GM19397 (cell line): Measurements from ENCODE around the gene HOXB9.

Source experiments
- ATAC-seq: cut with Tn5 transposase; IDR thresholded peaks from one replicate; pipeline ENCODE4 v1.9.1; 2021; ENCODE audit warnings: mild to moderate bottlenecking, moderate library complexity; ENCODE audit not compliant: unreplicated experiment

HOXB9 gene

GRCh38 chr17:48588528-48588927 is 37.6 kb downstream of the HOXB9 start:
- no peak for ATAC-seq

- no peak for ATAC-seq
Measured at GRCh38 chr17:48588074-48588415, 38.1 kb downstream of the HOXB9 start.

GRCh38 chr17:48587276-48588073 is 38.7 kb downstream of the HOXB9 start:
- no peak for ATAC-seq

DNA sequence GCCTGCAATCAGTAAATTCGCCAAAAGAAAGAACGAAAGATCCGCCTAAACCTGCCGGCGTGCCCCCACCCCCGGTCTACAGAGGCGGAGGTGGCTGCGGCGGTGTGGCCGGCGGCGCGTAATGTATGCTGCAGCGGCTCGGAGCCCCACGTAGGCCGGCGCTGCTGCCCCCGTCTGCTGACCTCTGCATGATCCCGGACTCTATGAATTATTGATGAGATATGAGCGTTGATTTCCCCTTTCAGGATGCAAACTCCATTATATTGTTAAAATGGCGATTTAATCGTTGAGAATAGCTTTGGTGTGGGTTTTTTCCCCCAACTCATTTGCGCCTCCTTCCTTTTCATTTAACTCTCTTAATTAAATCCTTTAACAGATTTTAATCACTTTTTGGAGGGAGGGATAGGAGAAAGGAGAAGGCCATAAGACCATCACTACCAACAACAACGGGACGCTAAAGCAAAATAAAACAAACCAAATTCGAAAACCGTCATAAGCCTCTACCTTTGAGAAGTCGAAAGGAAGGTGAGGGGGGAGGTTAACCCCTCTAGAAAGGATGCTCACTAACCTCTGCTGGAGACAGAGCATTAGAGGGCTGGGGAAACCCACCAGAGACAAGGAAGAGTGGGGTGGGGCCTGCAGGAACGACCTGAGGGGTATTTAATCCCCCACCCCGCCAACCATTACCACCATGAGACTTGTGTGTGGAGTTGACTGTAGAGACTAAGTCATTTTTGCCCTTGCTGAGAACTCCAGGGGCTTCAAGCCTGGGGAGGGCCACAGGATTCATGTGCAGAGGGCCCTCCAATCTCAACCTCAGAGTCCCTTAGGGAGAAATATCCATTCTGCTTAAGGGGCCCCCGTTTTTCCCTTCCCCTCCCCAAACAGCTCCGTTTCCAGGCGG is 39.6 kb downstream of the HOXB9 start:
- no peak for ATAC-seq

GRCh38 chr17:48584223-48584741 is 41.9 kb downstream of the HOXB9 start:
- no peak for ATAC-seq

DNA sequence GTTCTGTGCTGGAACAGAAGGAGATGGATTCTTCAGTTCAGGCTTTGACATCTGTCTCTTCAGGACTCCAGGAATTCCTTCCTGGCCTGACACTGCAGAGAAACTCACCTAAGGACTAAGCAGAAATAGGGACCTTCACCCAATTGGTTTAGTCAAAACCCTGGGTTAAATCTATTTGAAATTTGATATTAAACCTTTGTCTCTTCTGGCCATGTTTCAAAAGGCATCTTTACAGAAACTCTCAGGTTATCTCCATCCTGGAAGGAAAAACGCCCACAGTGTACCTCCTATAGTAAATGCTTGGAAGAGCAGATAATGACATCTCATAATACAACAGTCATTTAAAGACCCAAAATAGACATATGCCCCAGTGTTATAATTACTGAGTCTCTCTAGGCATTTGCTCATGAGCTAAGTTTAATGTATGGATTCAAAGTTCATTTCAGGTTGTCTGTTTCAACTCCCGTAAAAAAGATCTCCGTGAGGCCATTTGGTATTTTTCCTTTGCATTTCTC is 42.4 kb downstream of the HOXB9 start:
- ATAC-seq: no peak

- no peak for ATAC-seq
Measured at GRCh38 chr17:48582750-48583069, 43.4 kb downstream of the HOXB9 start.

DNA sequence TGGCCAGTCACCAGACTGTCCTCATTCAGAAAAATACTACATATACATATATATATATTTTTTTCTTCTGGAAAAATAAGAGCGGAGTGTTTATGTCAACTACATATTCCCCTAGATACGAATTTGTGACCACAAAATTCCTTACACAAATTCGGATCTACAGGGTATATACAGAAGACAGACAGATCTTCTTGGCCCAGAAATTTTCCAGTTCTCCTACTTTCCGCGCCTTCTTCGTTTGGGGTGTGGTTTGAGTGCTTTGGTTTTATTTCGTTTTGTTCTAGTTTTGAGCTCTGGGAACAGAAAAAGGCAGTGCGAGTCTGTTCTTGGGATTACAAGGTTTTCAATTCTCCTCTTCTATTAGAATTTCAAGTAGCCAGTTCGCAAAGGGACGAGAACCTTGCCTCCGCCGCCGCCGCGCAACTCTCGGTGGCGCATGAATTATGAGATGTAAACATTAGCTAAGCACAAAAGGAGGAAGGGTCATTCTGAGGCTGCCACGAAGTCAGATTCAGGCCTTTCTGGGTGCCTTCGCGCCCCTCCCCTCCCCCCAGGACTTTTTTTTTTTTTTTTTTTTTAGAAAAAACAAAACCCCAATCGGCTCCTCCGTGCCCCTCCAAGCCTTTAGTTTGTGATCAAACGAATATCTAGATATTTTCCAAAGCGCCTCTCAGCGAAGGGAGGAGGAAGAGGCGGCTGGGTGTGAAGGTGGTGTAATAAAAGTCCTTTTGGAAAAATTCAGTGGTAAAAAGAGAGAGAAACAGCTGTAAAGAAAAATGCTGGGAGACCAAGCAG is 46.2 kb downstream of the HOXB9 start:
- ATAC-seq: no peak

DNA sequence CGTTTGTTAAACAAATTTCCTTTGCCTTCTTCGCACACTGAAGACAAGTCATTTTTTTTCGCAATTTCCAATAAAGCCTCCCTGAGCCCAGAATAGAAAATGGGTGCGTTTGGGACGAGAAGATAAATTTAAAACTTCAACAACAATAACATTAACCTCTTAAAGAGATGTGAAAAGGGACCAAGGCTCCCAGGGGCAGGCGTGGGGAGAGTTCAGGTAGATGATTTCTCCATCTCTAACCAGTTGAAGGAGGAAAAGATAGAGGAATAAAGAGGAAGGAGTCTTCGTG is 46.7 kb downstream of the HOXB9 start:
- ATAC-seq: no peak

DNA sequence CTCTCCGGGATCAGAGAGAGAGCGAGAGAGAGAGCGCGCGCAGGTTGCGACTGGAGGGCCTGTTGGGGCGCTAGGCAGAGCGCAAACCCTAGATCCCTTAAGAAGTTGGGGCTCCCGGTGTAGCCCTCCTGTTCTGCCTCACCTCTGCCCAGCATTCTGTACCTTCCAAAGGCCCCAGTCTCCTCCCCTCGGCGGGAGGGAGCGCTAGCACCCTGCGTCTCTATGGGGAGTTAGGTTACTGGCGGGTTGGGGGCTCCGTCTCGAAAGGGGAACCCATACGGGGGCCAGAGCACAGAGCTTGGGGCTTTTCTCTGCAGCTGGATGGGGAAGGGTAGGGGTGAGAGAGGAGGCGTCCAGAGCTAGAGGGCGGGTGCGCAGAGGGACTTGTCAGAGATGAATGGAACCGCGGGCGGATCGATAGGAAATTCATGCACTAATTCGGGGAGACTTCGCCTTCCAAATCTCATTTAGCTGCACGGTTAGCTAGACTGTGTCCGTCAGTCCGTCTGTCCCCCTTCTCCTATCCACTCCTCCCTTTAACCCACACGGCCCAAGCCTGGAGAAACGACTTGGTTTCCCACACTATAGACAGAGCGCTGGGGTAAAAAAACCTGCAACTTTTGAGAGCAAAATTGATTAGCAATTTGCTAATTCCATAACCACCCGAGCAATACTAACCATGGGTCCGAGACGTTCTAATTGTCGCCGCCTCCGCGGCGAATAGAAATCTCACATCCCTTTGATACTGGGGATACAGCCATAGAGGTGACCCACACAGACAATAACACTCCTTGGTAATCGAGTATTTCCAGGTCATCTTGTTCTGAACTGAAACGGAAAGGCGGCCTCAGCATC is 47.3 kb downstream of the HOXB9 start:
- ATAC-seq: peak; percentile 25

- ATAC-seq: peak; percentile 50
Measured at GRCh38 chr17:48577946-48578615, 48.1 kb downstream of the HOXB9 start, which contains the start of gene HOXB4. TSS of gene HOXB4 (minus strand) at chr17:48578350. CDS start at chr17:48578319, 31 bp downstream.

GRCh38 chr17:48577330-48577945 is 48.7 kb downstream of the HOXB9 start:
- ATAC-seq: peak; percentile 7

DNA sequence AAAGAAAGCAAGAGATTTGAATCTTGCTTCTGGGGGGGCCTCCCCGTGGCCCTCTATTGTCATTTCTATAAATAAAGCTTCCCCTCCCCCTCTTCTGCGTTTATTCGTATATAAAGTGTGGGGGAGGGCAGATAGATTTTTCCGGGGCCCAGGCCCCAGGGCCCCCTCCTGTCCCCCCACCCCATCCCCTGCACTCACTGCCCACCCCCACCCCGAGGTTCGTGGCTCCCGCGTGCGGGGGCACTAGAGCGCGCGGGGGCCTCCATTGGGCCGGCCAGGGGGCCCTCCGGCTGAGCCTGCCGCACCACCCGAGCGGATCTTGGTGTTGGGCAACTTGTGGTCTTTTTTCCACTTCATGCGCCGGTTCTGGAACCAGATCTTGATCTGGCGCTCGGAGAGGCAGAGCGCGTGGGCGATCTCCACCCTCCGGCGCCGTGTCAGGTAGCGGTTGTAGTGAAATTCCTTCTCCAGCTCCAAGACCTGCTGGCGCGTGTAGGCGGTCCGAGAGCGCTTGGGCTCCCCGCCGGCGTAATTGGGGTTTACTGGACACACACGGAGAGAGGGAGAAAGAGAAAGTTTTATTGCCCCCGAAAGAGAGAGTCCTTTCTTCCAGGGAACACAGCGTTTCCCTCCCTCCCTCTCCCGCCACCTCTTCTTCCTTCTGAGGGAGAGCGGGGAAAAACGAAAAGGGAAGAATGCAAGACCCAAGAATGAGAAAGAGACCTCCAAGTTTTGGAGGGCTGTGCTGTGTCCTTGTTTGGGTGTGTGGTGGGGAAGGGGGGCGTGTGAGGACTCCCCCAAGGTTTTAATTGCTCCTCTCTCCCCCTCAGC is 49.5 kb downstream of the HOXB9 start:
- ATAC-seq: no peak

DNA sequence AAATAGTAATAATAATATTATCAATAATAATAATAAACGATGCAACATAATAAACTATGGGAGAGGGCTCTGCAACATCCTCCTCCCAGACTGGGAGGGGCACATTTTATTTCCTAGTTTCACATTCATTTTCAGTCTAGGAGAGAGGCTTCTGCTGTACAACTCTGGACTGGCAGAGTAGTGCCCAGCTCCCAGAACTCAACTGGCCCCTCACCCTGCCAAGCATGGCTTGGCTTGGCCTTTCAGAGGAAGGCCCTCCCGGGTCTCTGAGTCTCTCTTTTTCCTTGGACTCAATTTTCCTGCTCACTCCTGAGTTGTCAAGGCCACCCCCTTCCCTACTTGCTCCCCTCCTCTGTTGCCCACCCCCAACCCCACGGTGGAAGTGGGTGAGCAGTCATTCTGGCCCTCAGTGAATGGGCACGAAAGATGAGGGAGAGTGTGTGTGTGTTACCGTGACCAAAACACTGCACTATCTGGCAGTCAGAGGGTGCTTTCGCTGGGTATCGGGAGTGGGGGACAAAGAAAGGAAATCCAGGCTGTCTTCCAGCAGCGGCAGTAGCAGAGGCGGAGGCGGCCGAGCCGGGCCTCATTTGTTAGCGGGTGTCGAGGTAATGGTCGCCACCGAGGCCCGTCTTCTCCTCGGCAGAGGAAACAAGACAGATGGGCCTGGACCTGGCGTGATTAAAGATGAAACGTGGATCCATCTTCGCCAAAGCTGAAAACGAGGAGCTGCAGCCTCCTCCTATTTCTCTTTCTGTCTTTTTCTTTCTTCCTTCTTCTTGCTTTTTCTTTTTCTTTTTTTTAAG is 50.3 kb downstream of the HOXB9 start:
- no peak for ATAC-seq

GRCh38 chr17:48575066-48575582 is 51.0 kb downstream of the HOXB9 start:
- no peak for ATAC-seq

DNA sequence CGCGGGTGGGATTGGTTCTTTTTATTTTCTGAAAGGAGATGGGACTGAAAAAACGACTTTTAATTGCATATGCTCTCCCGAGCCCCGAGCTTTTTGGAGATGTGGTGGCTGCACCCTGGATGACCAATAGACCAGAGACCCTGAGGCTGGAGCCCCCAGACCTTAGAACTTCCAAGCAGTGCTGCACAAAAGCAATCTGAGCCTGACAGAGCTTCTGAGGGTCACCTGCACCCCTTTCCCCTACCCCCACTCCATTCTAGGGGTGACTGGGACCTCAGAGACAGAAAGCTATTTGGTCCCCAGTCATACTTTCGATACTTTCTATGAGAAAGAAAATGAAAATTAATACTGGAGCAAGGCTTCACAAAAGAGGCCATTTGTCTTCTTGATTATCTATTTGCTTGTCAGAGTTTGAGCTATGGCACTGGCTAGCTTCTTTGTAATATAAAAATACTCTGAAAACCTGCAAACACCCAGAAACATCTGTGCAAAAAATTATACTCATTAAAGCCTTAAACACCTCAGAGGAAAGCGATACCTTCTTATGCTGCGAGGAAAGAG is 51.6 kb downstream of the HOXB9 start:
- no peak for ATAC-seq

DNA sequence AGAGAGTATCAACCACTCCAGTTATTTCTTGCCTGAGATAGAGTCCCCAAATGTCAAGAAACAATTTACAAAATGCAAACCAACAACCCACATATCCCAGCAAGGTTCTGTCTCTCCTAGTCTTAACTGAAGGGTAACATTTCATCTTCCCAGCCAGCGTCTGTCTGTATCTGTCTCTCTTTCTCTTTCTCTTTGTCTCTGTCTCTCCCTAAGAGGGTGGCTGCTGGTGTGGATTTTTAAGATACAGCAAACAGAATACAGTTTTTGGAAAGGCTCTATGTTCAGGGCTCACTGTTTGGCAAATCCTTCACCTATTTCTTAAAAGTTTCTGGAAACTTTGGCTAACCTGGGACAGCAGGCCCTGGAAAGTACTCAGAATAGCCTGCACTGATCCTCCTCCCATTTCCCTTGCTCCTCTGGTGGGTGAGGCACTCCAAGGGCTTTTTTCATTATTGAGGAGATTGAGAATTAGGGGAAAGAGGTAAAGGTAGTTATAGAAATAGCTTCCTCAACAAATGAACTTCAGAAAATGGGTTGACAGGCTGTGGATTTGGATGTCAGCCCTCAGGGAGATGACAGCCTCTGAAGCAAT is 54.2 kb downstream of the HOXB9 start:
- no peak for ATAC-seq
